Urinary bladder (tissue), 4 donors: ENCODE measurements around the gene STXBP6. TPM values are rescaled to one million over a fixed set of nuclear protein-coding genes. Genes with fewer than 3 reads are reported as not detected.
"Not testable (repeated sequence)": the region's sequence is repeated elsewhere in the genome, so short reads cannot be mapped to it uniquely, and the experiment has no call there.

ENCODE experiments used
- DNase-seq: peaks from one replicate; pipeline ENCODE4 v3.0.0-alpha.2; 2015; ENCODE audit errors: extremely low spot score
- H3K27ac ChIP-seq: one replicate; pipeline ENCODE4 v1.5.1; 2013; ENCODE audit warnings: low read depth, mild to moderate bottlenecking, moderate library complexity
- H3K36me3 ChIP-seq: one replicate; pipeline ENCODE4 v1.6.1; 2013; ENCODE audit warnings: mild to moderate bottlenecking, moderate library complexity; ENCODE audit not compliant: insufficient read depth
- H3K4me1 ChIP-seq: one replicate; pipeline ENCODE4 v1.6.1; 2013; ENCODE audit warnings: mild to moderate bottlenecking, moderate library complexity; ENCODE audit not compliant: insufficient read depth
- H3K4me3 ChIP-seq: one replicate; pipeline ENCODE4 v1.5.1; 2013; ENCODE audit warnings: low read depth, low read length
- WGBS: extraction: QIAGEN DNeasy Blood & Tissue Kit; methylation state at CpG from one replicate; pipeline ENCODE4 v1.1.7; 2013; 5-methylcytosine and 5-hydroxymethylcytosine counted together
- polyA plus RNA-seq: library from polyadenylated mRNA; stranded (reverse); fragments of 200-250 nt; gene quantifications from one replicate; pipeline ENCODE4 v1.2.3, GENCODE V29; 2013
- total RNA-seq: library from RNA; depleted of rRNA; stranded (reverse); fragments of >200 nt; gene quantifications from one replicate; pipeline ENCODE4 v1.2.3, GENCODE V29; 2014
- donor health status: healthy with polysubstance abuse.
- donor health status: healthy.

STXBP6 gene
- total and polyA plus RNA-seq, 2 donors = 25.1 to 42.9 TPM

DNA sequence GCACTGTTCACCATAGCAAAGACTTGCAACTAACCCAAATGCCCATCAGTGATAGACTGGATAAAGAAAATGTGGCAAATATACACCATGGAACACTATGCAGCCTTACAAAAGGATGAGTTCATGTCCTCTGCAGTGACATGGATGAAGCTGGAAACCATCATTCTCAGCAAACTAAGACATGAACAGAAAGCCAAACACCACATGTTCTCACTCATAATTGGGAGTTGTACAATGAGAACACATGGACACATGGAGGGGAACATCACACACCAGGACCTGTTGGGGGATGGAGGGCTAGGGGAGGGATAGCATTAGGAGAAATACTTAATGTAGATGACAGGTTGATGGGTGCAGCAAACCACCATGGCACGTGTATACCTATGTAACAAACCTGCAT lies 276.4 kb downstream of the STXBP6 start:
- 33% methylated on average over 1 of the region's 1 CpG for WGBS

DNA sequence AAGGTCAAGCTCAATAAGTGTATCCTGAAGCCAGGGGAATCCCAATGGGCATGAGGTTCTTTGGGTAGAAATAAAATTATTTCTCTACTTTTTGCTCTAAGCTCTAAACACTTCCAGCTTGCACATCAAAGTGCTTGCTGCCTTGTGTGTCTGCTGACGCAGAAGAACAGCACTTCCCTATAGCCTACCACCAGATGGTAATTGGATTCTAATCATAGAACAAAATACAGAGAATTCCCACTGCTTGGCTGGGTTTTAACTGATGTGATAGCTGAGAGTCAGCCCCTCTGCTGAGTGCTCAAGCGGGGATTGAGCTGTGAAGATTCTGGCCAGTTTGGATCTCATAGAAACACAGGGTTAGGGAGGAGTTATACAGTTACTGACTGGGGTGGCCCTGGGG lies 283.5 kb downstream of the STXBP6 start:
- no peak overlapping the region for H3K27ac ChIP-seq
- 53% methylated on average over 2 of the region's 2 CpGs for WGBS
- H3K36me3 ChIP-seq = no peaks in the 10 kb centered on the region
- H3K4me1 ChIP-seq = no peaks in the 10 kb centered on the region
- DNase-seq = no peak
- H3K4me3 ChIP-seq = no peak overlapping the region

More for the DNA sequence above, 276.4 kb downstream of the STXBP6 start:
- not testable (repeated sequence) for H3K36me3 ChIP-seq, DNase-seq, H3K4me3 ChIP-seq, H3K4me1 ChIP-seq, H3K27ac ChIP-seq

DNA sequence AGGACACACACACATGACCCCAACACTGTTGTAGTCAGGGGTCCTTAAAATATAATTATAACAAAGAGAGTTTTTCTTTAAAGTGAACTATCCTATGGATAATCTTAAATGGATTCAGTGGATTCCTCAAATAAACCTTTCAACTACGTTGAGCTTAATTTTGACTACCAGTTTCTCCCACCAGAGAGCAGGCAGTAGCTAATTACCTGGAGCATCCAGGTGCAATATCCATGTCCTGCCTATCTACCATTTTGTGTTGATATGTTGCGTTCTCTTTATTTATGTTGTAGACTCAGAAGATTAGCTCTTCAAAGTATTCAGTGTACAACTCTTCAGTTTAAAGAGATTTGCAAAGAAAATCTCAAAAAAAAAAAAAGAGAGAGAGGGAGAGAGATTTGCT lies 288.8 kb downstream of the STXBP6 start:
- H3K27ac ChIP-seq = no peak overlapping the region
- H3K4me1 ChIP-seq = no peaks in the 10 kb centered on the region
- no peak overlapping the region for H3K4me3 ChIP-seq
- no peak for DNase-seq
- WGBS = 59% methylated on average over 2 of the region's 2 CpGs
- H3K36me3 ChIP-seq = no peaks in the 10 kb centered on the region
